SH-SY5Y (cell line): ENCODE results near the gene CDS1.

Experiments used
- GATA2 ChIP-seq: IDR thresholded peaks from 2 replicates; pipeline ENCODE4 v1.6.1; 2011; ENCODE audit warnings: mild to moderate bottlenecking, low read depth, low read length
- GATA3 ChIP-seq: IDR thresholded peaks from 2 replicates; pipeline ENCODE4 v1.6.1; 2011; ENCODE audit warnings: low read depth, mild to moderate bottlenecking, low read length, moderate library complexity

DNA sequence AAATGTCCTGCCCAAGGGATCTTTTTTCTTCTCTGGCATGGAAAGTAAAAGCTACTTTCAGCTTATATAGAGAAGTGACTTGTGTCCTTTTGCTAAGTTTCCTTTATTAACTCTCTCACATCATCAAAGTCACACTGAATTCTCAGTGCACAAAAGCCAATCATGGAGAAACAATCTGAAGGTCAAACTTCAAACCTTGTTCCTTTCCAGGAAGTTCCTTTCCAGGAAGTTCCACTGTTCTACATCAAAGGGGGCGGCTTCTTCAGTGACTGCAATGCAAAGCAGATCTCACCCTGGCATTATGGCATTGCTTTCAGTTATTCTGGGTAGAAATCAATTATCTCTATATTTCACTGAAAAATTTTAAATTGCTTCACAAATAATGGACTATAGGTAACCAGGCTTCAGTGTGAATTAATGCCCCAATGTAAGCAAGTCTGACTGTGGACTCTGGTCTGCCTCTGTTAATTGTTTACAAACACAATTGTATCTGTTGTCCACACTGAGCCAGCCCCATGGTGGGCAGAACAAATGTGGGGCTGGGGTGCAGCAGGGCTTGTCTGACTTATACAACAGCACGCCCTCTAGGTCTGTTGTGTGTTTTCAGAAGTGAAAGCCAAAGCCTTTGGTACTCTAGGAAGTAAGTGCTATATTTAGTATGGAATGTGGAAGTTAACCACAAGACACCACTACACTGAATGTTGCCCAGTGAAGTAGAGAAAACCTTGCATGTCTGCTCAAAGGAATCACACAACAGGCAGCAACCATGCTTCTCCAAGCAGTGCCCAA, 98.8 kb downstream of the CDS1 start:
- TF ChIP-seq GATA3, result no peak
- TF ChIP-seq GATA2, result no peak
